GM19238 (cell line): ENCODE results near the gene HOTAIR.

Source experiments
- DNase-seq: peaks from one replicate; pipeline ENCODE4 v3.0.0; 2011; ENCODE audit warnings: low spot score; ENCODE audit not compliant: insufficient read length

The HOTAIR gene

GRCh38 chr12:54000116-54001114 is 25.7 kb upstream of the HOTAIR start, which contains the start of gene HOXC9:
TSS of gene HOXC9 (plus strand) at chr12:54000161. CDS start at chr12:54000189, 28 bp downstream.
- DNase-seq: no peak

GRCh38 chr12:53999559-54000115 is 24.9 kb upstream of the HOTAIR start:
- DNase-seq: no peak

GRCh38 chr12:53998900-53999236 is 24.1 kb upstream of the HOTAIR start:
- DNase-seq: no peak

GRCh38 chr12:53998110-53998899 is 23.6 kb upstream of the HOTAIR start:
- no peak for DNase-seq

- no peak for DNase-seq
These were observed 22.7 kb upstream of the HOTAIR start for GRCh38 chr12:53997204-53998109.

- no peak for DNase-seq
These were observed 21.8 kb upstream of the HOTAIR start for GRCh38 chr12:53996240-53997203.

- DNase-seq: no peak
These were observed 20.9 kb upstream of the HOTAIR start for GRCh38 chr12:53995378-53996239.

GRCh38 chr12:53995002-53995377 is 20.2 kb upstream of the HOTAIR start:
- no peak for DNase-seq

- no peak for DNase-seq
These were observed 19.7 kb upstream of the HOTAIR start for GRCh38 chr12:53994264-53995001.

GRCh38 chr12:53994009-53994263 is 19.2 kb upstream of the HOTAIR start:
- DNase-seq: no peak

- DNase-seq: no peak
These were observed 18.6 kb upstream of the HOTAIR start for GRCh38 chr12:53993162-53994008.

- DNase-seq: no peak
These were observed 17.7 kb upstream of the HOTAIR start for GRCh38 chr12:53992377-53992889.

GRCh38 chr12:53991077-53991460 is 16.3 kb upstream of the HOTAIR start:
- DNase-seq: no peak

GRCh38 chr12:53990311-53991076 is 15.7 kb upstream of the HOTAIR start:
- DNase-seq: no peak

GRCh38 chr12:53989227-53990113 is 14.7 kb upstream of the HOTAIR start:
- peak; percentile 47 for DNase-seq
